Psoas muscle (tissue), 8 donors: ENCODE data around the gene CCNY. TPM values are rescaled to one million over a fixed set of nuclear protein-coding genes. Genes with fewer than 3 reads are reported as not detected.

ENCODE experiments used
- ATAC-seq, 4 donors: fragments of 200-7000 bp; cut with Tn5 transposase; one replicate each; pipeline ENCODE4 v1.9.1; 2020; ENCODE audit warnings: moderate library complexity in 3 of 4, mild to moderate bottlenecking in 2 of 4
- DNase-seq, 2 donors: peaks; one replicate each; pipeline ENCODE4 v3.0.0-alpha.2; 2020
- H3K27ac ChIP-seq: fragments of 200-600 bp; one replicate; pipeline ENCODE4 v1.8.0; 2022
- H3K27me3 ChIP-seq, 3 donors: fragments of 200-600 bp in 1 of 3; one replicate each; pipeline versions ENCODE4 v1.6.1 to v1.8.0; 2013 to 2022; ENCODE audit warnings: low read length in 2 of 3, mild to moderate bottlenecking in 2 of 3, moderate library complexity in 1 of 3; ENCODE audit not compliant: insufficient read depth in 3 of 3
- H3K36me3 ChIP-seq, 2 donors: fragments of 200-600 bp in 1 of 2; one replicate each; pipeline versions ENCODE4 v1.6.1 to v1.8.0; 2013 to 2022; ENCODE audit warnings: low read depth in 1 of 2, mild to moderate bottlenecking in 1 of 2, moderate library complexity in 1 of 2; ENCODE audit not compliant: insufficient read depth in 1 of 2
- H3K4me1 ChIP-seq: fragments of 200-600 bp; one replicate; pipeline ENCODE4 v1.8.0; 2022
- H3K4me3 ChIP-seq: fragments of 200-600 bp; one replicate; pipeline ENCODE4 v1.8.0; 2022; ENCODE audit warnings: mild to moderate bottlenecking
- H3K9me3 ChIP-seq: fragments of 200-600 bp; one replicate; pipeline ENCODE4 v1.8.0; 2022
- CTCF ChIP-seq: fragments of 200-600 bp; IDR thresholded peaks from one replicate; pipeline ENCODE4 v1.8.0; 2022; ENCODE audit warnings: antibody characterized with exemption
- WGBS, 3 donors: extraction: QIAGEN DNeasy Blood & Tissue Kit; methylation state at CpG; one replicate each; pipeline versions ENCODE4 v1.1.6 to v1.1.7; 2013; 5-methylcytosine and 5-hydroxymethylcytosine counted together
- intact Hi-C, 2 donors: fragments of 100-400 bp; cut with DNase I; formaldehyde crosslinking; loops; one replicate each; pipeline versions ENCODE4 v1.11.0 to v1.14.2; 2022
- polyA plus RNA-seq, 3 donors: library from polyadenylated mRNA; stranded (reverse); fragments of 200-250 nt; gene quantifications; one replicate each; pipeline ENCODE4 v1.2.3, GENCODE V29; 2013
- total RNA-seq, 4 donors: library from RNA; stranded (reverse); fragmentation: NEBNext Ultra II Directional in 2 of 4; extraction: Animal tissue kit (Norgen Biotek cat#: 25700) in 2 of 4; gene quantifications; one replicate each; pipeline versions ENCODE4 v1.2.1 to v1.2.4, GENCODE V29; 2021 to 2023
- donor health status: healthy with polysubstance abuse.
- donor health status: DM: no; HTN: no; CAD: no; lungs with moderate emphysema.
- donor health status: Bipolar disorder and iron deficiency.
- donor health status: healthy.
- donor health status: DM: yes; HTN: yes; CAD: no.
- donor health status: DM: no; HTN: no; CAD: no.
- donor health status: DM: no; HTN: no; CAD: no.
- donor health status: DM: yes; HTN: yes; CAD: no.

Gene CCNY
- total and polyA plus RNA-seq, 7 donors = 21.2 to 55.8 (median 47.0) TPM

- Histone ChIP-seq H3K4me3 (no peak overlapping the region), H3K9me3 (no peaks in the 10 kb centered on the region), H3K4me1 (peaks cover 22% of the 10 kb centered on the region), H3K27ac (no peak overlapping the region), H3K27me3 (no peaks in the 10 kb centered on the region), H3K36me3 (peaks cover 0 to 55% of the 10 kb centered on the region in 2 donors)
- no peak for ATAC-seq
- intact Hi-C loops = loop anchor here in 1 of 2 donors (5.0 to 10.0 kb wide), 2 partner anchors 232 to 444 kb away; partner anchors contain the start of genes CCNY and CREM
- 69 to 79% (median 75%) methylated on average over 19 of the region's 19 CpGs for WGBS, 3 donors
- TF ChIP-seq CTCF = no peak
- DNase-seq = no peak
Measured at GRCh38 chr10:35569111-35569707, 232.9 kb downstream of the CCNY start.

GRCh38 chr10:35569836-35570235 lies 233.5 kb downstream of the CCNY start:
- peaks cover 16% of the 10 kb centered on the region for H3K4me1 ChIP-seq
- DNase-seq (no peak), ATAC-seq (no peak)
- H3K27ac ChIP-seq = no peak overlapping the region
- no peaks in the 10 kb centered on the region for H3K27me3 ChIP-seq
- peaks cover 0 to 61% of the 10 kb centered on the region in 2 donors for H3K36me3 ChIP-seq
- TF ChIP-seq CTCF = no peak
- intact Hi-C loops = loop anchor here in 1 of 2 donors (5.0 to 10.0 kb wide), 2 partner anchors 233 to 445 kb away; partner anchors contain the start of genes CCNY and CREM
- no peak overlapping the region for H3K4me3 ChIP-seq
- WGBS, 3 donors = 65 to 81% (median 65%) methylated on average over 4 of the region's 4 CpGs
- H3K9me3 ChIP-seq = no peaks in the 10 kb centered on the region

GRCh38 chr10:35570397-35570796 lies 234.1 kb downstream of the CCNY start:
- H3K4me1 ChIP-seq = peaks cover 10% of the 10 kb centered on the region
- TF ChIP-seq CTCF = no peak
- no peak overlapping the region for H3K4me3 ChIP-seq
- no peaks in the 10 kb centered on the region for H3K9me3 ChIP-seq
- peaks cover 0 to 64% of the 10 kb centered on the region in 2 donors for H3K36me3 ChIP-seq
- DNase-seq (no peak), ATAC-seq (no peak)
- no peak overlapping the region for H3K27ac ChIP-seq
- WGBS, 3 donors = 94 to 95% (median 94%) methylated on average over 1 of the region's 1 CpG
- H3K27me3 ChIP-seq = no peaks in the 10 kb centered on the region
- intact Hi-C loops = no loop called here

GRCh38 chr10:35572583-35572982 lies 236.3 kb downstream of the CCNY start:
- no peak for ATAC-seq
- Histone ChIP-seq H3K27me3 (no peaks in the 10 kb centered on the region), H3K4me3 (no peak overlapping the region), H3K4me1 (no peaks in the 10 kb centered on the region), H3K9me3 (no peaks in the 10 kb centered on the region), H3K27ac (no peak overlapping the region), H3K36me3 (peaks cover 0 to 51% of the 10 kb centered on the region in 2 donors)
- DNase-seq = no peak
- no peak for TF ChIP-seq CTCF
- 96 to 100% (median 100%) methylated on average over 1 of the region's 1 CpG for WGBS, 3 donors
- intact Hi-C loops = no loop called here

GRCh38 chr10:35573796-35574195 lies 237.5 kb downstream of the CCNY start:
- H3K27me3 ChIP-seq = no peaks in the 10 kb centered on the region
- ATAC-seq (no peak), DNase-seq (no peak)
- no peak overlapping the region for H3K27ac ChIP-seq
- H3K9me3 ChIP-seq = no peaks in the 10 kb centered on the region
- WGBS, 3 donors = 86 to 100% (median 95%) methylated on average over 1 of the region's 1 CpG
- no peak for TF ChIP-seq CTCF
- H3K4me1 ChIP-seq = no peaks in the 10 kb centered on the region
- intact Hi-C loops = no loop called here
- no peak overlapping the region for H3K4me3 ChIP-seq
- H3K36me3 ChIP-seq = peaks cover 0 to 39% of the 10 kb centered on the region in 2 donors
